ENCODE results near the gene CACNA1D. TPM values are rescaled to one million over a fixed set of nuclear protein-coding genes. Genes with fewer than 3 reads are reported as not detected.

The CACNA1D gene
- total and polyA plus RNA-seq, 8 donors: 5.3 to 22.8 (median 11.6) TPM

DNA sequence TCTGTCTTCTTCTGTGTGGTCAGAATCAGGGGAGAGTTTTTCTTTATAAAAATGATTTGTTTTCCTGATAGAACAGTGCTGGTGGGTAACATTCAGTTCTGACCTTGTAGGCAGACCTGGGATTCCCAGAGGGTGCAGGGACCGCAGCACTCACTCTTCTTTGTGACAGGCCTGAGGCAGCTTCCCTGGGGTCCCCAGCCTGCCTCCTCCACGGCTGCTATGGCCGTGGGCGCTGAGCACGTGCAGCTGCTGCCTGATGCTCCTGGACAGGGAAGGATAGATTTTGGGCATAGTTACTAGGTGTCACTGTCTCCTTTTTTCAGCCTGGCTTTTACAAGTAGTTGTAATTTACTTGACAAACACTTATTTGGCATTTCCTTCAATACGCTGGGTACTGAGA, 39.1 kb downstream of the CACNA1D start:
- Histone ChIP-seq H3K4me1 (no peaks in the 10 kb centered on the region), H3K27ac (no peak overlapping the region), H3K9me3 (no peaks in the 10 kb centered on the region), H3K4me3 (no peak overlapping the region), H3K27me3 (no peaks in the 10 kb centered on the region), H3K36me3 (no peaks in the 10 kb centered on the region)
- 91 to 93% methylated on average over 6 of the region's 6 CpGs for WGBS, 2 donors
- ATAC-seq (no peak), DNase-seq (no peak), FAIRE-seq (no peak)
- TF ChIP-seq, protein P1, sequence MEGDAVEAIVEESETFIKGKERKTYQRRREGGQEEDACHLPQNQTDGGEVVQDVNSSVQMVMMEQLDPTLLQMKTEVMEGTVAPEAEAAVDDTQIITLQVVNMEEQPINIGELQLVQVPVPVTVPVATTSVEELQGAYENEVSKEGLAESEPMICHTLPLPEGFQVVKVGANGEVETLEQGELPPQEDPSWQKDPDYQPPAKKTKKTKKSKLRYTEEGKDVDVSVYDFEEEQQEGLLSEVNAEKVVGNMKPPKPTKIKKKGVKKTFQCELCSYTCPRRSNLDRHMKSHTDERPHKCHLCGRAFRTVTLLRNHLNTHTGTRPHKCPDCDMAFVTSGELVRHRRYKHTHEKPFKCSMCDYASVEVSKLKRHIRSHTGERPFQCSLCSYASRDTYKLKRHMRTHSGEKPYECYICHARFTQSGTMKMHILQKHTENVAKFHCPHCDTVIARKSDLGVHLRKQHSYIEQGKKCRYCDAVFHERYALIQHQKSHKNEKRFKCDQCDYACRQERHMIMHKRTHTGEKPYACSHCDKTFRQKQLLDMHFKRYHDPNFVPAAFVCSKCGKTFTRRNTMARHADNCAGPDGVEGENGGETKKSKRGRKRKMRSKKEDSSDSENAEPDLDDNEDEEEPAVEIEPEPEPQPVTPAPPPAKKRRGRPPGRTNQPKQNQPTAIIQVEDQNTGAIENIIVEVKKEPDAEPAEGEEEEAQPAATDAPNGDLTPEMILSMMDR (IDR thresholded peaks at IDR 0.05): no peak
- intact Hi-C loops (cut with DNase I): no loop called here

DNA sequence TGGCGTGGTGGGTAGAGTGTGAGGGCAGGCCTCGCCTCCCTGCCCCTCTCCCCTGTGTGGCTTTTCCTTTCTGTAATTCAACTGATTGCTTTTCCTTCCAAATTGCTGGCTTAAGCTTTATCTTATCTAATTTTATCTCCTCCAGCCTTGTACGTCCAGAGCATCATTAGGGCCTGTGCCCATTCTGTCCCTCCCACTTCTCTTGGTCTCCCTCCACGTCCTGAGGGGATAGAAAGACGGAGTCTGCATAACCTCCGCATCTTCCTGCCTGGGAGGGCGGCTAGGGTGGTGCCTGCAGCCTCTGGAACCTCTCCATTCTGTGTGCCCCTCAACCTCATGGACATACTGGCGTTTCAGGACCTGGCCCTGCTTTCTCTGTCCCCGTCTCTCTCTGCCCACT, 39.8 kb downstream of the CACNA1D start:
- 77 to 78% methylated on average over 9 of the region's 9 CpGs for WGBS, 2 donors
- no peaks in the 10 kb centered on the region for H3K4me1 ChIP-seq
- no peaks in the 10 kb centered on the region for H3K9me3 ChIP-seq
- DNase-seq (no peak), FAIRE-seq (no peak), ATAC-seq (peak in 1 of 4 donors; percentile 16)
- no peak overlapping the region for H3K4me3 ChIP-seq
- H3K27me3 ChIP-seq: no peaks in the 10 kb centered on the region
- intact Hi-C loops (cut with DNase I): no loop called here
- TF ChIP-seq, protein P1 (IDR thresholded peaks at IDR 0.05): no peak
- no peaks in the 10 kb centered on the region for H3K36me3 ChIP-seq
- H3K27ac ChIP-seq: no peak overlapping the region

DNA sequence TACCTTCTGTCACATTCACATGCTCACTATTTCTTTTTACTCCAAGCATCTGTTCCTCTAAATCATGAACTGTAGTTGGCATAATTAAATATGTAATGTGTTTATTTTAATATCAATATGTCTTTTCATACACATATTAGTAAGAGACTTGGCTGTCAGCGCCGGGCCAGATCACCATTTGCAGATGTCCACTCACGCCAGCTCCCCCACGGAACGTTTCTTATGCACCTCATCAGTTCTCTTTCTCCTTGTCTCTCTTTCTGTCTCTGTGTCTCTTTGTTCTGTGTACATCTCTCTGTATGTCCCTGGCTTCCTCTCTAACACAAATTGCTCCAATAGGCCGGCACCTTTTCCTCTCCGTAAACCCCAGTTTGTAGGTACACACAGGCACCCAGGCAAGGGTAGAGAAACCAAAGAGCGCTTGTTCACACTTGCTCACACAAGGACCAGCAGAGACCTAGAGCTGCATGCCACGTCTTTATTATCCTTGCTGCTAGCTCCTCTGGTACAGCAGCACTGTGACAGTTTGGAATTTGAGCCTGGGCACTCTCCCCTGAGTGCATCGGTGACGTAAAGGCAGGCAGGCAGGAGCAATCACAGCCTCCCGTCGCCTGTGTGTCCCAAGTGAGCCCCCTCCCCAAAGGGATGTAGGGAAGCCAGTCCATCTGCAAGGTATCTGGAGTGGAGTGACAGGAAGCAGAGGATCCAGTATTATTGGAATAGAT, 40.4 kb downstream of the CACNA1D start:
- H3K9me3 ChIP-seq: no peaks in the 10 kb centered on the region
- peak overlapping the region in 1 of 4 donors; percentile 33 for H3K27ac ChIP-seq
- intact Hi-C loops (cut with DNase I): no loop called here
- H3K4me3 ChIP-seq: no peak overlapping the region
- DNase-seq (no peak), ATAC-seq (peak in 3 of 4 donors; percentile 39 to 70 (median 68)), FAIRE-seq (no peak)
- 58% methylated on average over 13 of the region's 13 CpGs for WGBS, 2 donors
- no peaks in the 10 kb centered on the region for H3K4me1 ChIP-seq
- H3K36me3 ChIP-seq: no peaks in the 10 kb centered on the region
- no peaks in the 10 kb centered on the region for H3K27me3 ChIP-seq
- TF ChIP-seq, protein P1 (IDR thresholded peaks at IDR 0.05): no peak

DNA sequence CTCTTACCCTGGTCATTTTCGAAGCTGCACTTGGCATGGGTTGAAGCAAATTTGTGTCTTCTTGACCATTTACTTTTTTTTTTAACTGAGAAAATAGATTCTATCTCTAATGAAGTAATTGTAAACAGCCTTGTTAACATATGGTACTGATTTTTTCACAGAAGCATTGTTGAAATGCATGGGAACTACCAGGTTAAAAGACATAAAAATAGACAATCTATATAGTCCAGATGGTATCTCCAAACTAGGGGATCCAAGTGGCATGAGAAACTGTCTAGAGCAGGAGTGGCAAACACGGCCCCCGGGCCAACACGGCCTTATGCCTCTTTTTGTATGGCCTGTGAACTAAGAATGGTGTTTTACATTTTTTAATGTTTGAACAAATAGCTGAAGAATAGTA, 41.9 kb downstream of the CACNA1D start:
- no peak overlapping the region for H3K27ac ChIP-seq
- WGBS, 2 donors: 88 to 92% methylated on average over 4 of the region's 4 CpGs

DNA sequence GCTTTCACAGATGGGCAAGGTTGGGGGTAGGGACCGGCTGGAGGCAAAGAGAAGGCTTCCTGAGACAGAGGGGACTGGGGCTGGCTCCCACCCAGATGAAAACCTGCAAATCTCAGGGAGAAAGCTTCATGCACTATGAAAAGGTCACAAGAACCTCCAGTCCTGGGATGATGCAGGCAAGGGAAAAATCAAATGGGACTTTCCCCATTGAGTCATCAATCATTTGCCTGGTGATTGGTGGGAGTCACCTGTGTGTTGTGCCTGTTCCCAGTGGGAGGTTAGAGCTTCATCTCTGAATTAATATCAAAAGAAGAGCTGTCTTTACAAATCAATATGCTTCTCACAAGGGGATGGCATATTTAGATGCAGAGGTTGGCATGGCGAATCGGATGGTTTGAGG, 49.9 kb downstream of the CACNA1D start:
- H3K36me3 ChIP-seq: no peaks in the 10 kb centered on the region
- 90 to 92% methylated on average over 3 of the region's 3 CpGs for WGBS, 2 donors
- TF ChIP-seq, protein P1 (IDR thresholded peaks at IDR 0.05): no peak
- intact Hi-C loops (cut with DNase I): no loop called here
- H3K4me3 ChIP-seq: no peak overlapping the region
- no peaks in the 10 kb centered on the region for H3K4me1 ChIP-seq
- DNase-seq: no peak
- H3K9me3 ChIP-seq: no peaks in the 10 kb centered on the region
- no peak for FAIRE-seq
- H3K27me3 ChIP-seq: no peaks in the 10 kb centered on the region
- peak in 1 of 4 donors; percentile 29 for ATAC-seq
- no peak overlapping the region for H3K27ac ChIP-seq

More for the DNA sequence above, 41.9 kb downstream of the CACNA1D start:
- DNase-seq (no peak), ATAC-seq (no peak), FAIRE-seq (no peak)
- intact Hi-C loops (cut with DNase I): no loop called here
- no peak overlapping the region for H3K4me3 ChIP-seq
- TF ChIP-seq, protein P1 (IDR thresholded peaks at IDR 0.05): no peak
- no peaks in the 10 kb centered on the region for H3K9me3 ChIP-seq
- no peaks in the 10 kb centered on the region for H3K36me3 ChIP-seq
- H3K27me3 ChIP-seq: no peaks in the 10 kb centered on the region
- H3K4me1 ChIP-seq: no peaks in the 10 kb centered on the region
